GM12878 (cell line): ENCODE results near the gene RCAN1. TPM values are rescaled to one million over a fixed set of nuclear protein-coding genes. Genes with fewer than 3 reads are reported as not detected.

Experiments
- MYC ChIP-seq: IDR thresholded peaks from 2 replicates; pipeline ENCODE4 v1.6.1; 2011; ENCODE audit warnings: mild to moderate bottlenecking, low read length, moderate library complexity, inconsistent platforms; ENCODE audit not compliant: insufficient read depth, insufficient replicate concordance, insufficient read length, severe bottlenecking
- NFIC ChIP-seq: IDR thresholded peaks from 2 replicates; pipeline ENCODE4 v1.6.1; 2012; ENCODE audit warnings: low read depth, mild to moderate bottlenecking, inconsistent platforms, low read length, moderate library complexity
- PML ChIP-seq: IDR thresholded peaks from 2 replicates; pipeline ENCODE4 v1.6.1; 2012; ENCODE audit warnings: low read length, inconsistent platforms
- POLR2AphosphoS5 ChIP-seq: IDR thresholded peaks from 2 replicates; pipeline ENCODE4 v1.6.1; 2011; ENCODE audit warnings: mild to moderate bottlenecking, low read length, inconsistent platforms
- RB1 ChIP-seq: fragments of 450-650 bp; formaldehyde crosslinking; IDR thresholded peaks from 2 replicates; pipeline ENCODE4 v1.6.1; 2017; ENCODE audit warnings: mild to moderate bottlenecking, borderline replicate concordance
- RBBP5 ChIP-seq: fragments of 200-600 bp; sonication (generic); conservative IDR thresholded peaks from 2 replicates; pipeline ENCODE4 v1.6.1; 2016
- TBL1XR1 ChIP-seq: IDR thresholded peaks from 2 replicates; pipeline ENCODE4 v1.6.1; 2012; ENCODE audit warnings: low read depth, low read length, improper control_type of control experiment
- polyA plus RNA-seq, 11 experiments: library from polyadenylated mRNA; depleted of rRNA in 4 of 11; unstranded in 6 of 11; stranded (reverse) in 5 of 11; fragments of >200 nt; fragmentation: Nextera tagmentation in 4 of 11; fragmentation: Illumina TruSeq in 1 of 11; extraction: Ambion mirVana in 4 of 11; extraction: Trizol in 1 of 11; gene quantifications; 1 replicate in 1 of 11; 2 replicates in 10 of 11; pipeline versions ENCODE4 v1.2.1 to v1.2.3, GENCODE V29; 2011 to 2016; ENCODE audit warnings: inconsistent platforms in 2 of 11, missing spikeins in 2 of 11, low read depth in 1 of 11
- total RNA-seq, 4 experiments: library from RNA; depleted of rRNA in 3 of 4; stranded (reverse); fragments of >200 nt in 3 of 4; fragmentation: Illumina TruSeq in 1 of 4; extraction: Trizol in 1 of 4; gene quantifications; 2 replicates each; pipeline versions ENCODE4 v1.2.1 to v1.2.3, GENCODE V29; 2013 to 2021
- TF ChIP-seq, protein P1 (sequence below): fragments of 450-650 bp; formaldehyde crosslinking; IDR thresholded peaks from 2 replicates; pipeline ENCODE4 v1.4.0; 2020; ENCODE audit warnings: mild to moderate bottlenecking, moderate library complexity
- TF ChIP-seq, protein P2 (sequence below): IDR thresholded peaks from 2 replicates; pipeline ENCODE4 v1.6.1; 2012; ENCODE audit warnings: mild to moderate bottlenecking, low read depth, low read length
- TF ChIP-seq, protein P3 (sequence below): fragments of 450-650 bp; IDR thresholded peaks from 2 replicates; pipeline ENCODE4 v1.6.1; 2017; ENCODE audit warnings: antibody characterized with exemption, mild to moderate bottlenecking, moderate library complexity
- TF ChIP-seq, protein P4 (sequence below): fragments of 450-650 bp; IDR thresholded peaks from 2 replicates; pipeline ENCODE4 v1.6.1; 2016; ENCODE audit warnings: mild to moderate bottlenecking
- TF ChIP-seq, protein P5 (sequence below): fragments of 450-650 bp; IDR thresholded peaks from 2 replicates; pipeline ENCODE4 v1.6.1; 2017; ENCODE audit warnings: mild to moderate bottlenecking, moderate library complexity

The RCAN1 gene
- total and polyA plus RNA-seq, 10 of the 15 experiments (the other 5 are each of a cell fraction or from before 2014, with no cell fraction given) = 2.8 to 12.9 (median 10.5) TPM

DNA sequence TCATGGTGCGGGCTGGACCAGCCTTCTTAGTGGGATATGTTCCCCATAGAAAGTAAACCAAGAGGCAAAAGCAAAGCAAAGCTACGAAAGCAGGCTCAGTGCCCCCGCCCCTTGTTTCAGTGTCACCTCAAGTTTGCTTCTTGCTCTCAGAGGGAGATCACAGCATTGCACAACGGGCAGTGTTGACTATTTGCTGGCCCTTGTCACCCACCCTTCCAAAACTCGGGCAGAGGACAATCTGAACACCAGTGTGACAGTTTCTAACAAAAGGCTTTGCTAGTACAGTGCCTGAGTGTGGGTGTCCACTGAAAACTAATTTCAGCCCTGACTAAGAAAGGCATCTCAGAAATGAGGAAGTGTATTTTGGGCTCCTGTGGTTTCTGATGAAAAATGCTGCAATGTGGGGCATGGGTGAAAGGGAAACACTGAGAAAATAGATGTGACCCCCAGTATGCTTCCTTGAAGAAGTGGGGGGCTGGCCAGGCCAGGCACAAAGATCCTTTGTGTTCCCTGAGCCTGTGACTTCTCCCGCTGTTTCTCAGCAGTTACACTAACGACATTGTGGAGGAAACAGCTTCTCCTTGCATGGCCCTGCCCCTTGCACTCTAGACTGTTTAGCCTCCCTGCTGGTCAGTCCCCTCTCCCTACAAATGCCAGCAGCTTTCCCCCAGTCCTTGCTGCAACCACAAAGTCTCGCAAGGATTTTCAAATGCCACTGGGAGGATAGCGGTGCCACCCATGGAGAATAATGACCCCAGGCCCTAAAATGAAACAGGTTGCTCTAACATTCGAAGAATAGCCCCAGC lies 69.6 kb downstream of the RCAN1 start (continued):
- TF ChIP-seq, protein P1, sequence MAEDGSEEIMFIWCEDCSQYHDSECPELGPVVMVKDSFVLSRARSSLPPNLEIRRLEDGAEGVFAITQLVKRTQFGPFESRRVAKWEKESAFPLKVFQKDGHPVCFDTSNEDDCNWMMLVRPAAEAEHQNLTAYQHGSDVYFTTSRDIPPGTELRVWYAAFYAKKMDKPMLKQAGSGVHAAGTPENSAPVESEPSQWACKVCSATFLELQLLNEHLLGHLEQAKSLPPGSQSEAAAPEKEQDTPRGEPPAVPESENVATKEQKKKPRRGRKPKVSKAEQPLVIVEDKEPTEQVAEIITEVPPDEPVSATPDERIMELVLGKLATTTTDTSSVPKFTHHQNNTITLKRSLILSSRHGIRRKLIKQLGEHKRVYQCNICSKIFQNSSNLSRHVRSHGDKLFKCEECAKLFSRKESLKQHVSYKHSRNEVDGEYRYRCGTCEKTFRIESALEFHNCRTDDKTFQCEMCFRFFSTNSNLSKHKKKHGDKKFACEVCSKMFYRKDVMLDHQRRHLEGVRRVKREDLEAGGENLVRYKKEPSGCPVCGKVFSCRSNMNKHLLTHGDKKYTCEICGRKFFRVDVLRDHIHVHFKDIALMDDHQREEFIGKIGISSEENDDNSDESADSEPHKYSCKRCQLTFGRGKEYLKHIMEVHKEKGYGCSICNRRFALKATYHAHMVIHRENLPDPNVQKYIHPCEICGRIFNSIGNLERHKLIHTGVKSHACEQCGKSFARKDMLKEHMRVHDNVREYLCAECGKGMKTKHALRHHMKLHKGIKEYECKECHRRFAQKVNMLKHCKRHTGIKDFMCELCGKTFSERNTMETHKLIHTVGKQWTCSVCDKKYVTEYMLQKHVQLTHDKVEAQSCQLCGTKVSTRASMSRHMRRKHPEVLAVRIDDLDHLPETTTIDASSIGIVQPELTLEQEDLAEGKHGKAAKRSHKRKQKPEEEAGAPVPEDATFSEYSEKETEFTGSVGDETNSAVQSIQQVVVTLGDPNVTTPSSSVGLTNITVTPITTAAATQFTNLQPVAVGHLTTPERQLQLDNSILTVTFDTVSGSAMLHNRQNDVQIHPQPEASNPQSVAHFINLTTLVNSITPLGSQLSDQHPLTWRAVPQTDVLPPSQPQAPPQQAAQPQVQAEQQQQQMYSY (CRISPR knock-in tag) = no peak
- no peak for TF ChIP-seq RBBP5
- TF ChIP-seq, protein P2, sequence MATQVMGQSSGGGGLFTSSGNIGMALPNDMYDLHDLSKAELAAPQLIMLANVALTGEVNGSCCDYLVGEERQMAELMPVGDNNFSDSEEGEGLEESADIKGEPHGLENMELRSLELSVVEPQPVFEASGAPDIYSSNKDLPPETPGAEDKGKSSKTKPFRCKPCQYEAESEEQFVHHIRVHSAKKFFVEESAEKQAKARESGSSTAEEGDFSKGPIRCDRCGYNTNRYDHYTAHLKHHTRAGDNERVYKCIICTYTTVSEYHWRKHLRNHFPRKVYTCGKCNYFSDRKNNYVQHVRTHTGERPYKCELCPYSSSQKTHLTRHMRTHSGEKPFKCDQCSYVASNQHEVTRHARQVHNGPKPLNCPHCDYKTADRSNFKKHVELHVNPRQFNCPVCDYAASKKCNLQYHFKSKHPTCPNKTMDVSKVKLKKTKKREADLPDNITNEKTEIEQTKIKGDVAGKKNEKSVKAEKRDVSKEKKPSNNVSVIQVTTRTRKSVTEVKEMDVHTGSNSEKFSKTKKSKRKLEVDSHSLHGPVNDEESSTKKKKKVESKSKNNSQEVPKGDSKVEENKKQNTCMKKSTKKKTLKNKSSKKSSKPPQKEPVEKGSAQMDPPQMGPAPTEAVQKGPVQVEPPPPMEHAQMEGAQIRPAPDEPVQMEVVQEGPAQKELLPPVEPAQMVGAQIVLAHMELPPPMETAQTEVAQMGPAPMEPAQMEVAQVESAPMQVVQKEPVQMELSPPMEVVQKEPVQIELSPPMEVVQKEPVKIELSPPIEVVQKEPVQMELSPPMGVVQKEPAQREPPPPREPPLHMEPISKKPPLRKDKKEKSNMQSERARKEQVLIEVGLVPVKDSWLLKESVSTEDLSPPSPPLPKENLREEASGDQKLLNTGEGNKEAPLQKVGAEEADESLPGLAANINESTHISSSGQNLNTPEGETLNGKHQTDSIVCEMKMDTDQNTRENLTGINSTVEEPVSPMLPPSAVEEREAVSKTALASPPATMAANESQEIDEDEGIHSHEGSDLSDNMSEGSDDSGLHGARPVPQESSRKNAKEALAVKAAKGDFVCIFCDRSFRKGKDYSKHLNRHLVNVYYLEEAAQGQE = no peak
- TF ChIP-seq, protein P3, sequence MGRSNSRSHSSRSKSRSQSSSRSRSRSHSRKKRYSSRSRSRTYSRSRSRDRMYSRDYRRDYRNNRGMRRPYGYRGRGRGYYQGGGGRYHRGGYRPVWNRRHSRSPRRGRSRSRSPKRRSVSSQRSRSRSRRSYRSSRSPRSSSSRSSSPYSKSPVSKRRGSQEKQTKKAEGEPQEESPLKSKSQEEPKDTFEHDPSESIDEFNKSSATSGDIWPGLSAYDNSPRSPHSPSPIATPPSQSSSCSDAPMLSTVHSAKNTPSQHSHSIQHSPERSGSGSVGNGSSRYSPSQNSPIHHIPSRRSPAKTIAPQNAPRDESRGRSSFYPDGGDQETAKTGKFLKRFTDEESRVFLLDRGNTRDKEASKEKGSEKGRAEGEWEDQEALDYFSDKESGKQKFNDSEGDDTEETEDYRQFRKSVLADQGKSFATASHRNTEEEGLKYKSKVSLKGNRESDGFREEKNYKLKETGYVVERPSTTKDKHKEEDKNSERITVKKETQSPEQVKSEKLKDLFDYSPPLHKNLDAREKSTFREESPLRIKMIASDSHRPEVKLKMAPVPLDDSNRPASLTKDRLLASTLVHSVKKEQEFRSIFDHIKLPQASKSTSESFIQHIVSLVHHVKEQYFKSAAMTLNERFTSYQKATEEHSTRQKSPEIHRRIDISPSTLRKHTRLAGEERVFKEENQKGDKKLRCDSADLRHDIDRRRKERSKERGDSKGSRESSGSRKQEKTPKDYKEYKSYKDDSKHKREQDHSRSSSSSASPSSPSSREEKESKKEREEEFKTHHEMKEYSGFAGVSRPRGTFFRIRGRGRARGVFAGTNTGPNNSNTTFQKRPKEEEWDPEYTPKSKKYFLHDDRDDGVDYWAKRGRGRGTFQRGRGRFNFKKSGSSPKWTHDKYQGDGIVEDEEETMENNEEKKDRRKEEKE = no peak
- TF ChIP-seq TBL1XR1 = no peak
- no peak for TF ChIP-seq MYC
- no peak for TF ChIP-seq RB1
- TF ChIP-seq POLR2AphosphoS5 = peak; percentile 77
- TF ChIP-seq, protein P4, sequence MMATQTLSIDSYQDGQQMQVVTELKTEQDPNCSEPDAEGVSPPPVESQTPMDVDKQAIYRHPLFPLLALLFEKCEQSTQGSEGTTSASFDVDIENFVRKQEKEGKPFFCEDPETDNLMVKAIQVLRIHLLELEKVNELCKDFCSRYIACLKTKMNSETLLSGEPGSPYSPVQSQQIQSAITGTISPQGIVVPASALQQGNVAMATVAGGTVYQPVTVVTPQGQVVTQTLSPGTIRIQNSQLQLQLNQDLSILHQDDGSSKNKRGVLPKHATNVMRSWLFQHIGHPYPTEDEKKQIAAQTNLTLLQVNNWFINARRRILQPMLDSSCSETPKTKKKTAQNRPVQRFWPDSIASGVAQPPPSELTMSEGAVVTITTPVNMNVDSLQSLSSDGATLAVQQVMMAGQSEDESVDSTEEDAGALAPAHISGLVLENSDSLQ = peak; percentile 34; the same call in 1 of the 2 replicates
- TF ChIP-seq, protein P5, sequence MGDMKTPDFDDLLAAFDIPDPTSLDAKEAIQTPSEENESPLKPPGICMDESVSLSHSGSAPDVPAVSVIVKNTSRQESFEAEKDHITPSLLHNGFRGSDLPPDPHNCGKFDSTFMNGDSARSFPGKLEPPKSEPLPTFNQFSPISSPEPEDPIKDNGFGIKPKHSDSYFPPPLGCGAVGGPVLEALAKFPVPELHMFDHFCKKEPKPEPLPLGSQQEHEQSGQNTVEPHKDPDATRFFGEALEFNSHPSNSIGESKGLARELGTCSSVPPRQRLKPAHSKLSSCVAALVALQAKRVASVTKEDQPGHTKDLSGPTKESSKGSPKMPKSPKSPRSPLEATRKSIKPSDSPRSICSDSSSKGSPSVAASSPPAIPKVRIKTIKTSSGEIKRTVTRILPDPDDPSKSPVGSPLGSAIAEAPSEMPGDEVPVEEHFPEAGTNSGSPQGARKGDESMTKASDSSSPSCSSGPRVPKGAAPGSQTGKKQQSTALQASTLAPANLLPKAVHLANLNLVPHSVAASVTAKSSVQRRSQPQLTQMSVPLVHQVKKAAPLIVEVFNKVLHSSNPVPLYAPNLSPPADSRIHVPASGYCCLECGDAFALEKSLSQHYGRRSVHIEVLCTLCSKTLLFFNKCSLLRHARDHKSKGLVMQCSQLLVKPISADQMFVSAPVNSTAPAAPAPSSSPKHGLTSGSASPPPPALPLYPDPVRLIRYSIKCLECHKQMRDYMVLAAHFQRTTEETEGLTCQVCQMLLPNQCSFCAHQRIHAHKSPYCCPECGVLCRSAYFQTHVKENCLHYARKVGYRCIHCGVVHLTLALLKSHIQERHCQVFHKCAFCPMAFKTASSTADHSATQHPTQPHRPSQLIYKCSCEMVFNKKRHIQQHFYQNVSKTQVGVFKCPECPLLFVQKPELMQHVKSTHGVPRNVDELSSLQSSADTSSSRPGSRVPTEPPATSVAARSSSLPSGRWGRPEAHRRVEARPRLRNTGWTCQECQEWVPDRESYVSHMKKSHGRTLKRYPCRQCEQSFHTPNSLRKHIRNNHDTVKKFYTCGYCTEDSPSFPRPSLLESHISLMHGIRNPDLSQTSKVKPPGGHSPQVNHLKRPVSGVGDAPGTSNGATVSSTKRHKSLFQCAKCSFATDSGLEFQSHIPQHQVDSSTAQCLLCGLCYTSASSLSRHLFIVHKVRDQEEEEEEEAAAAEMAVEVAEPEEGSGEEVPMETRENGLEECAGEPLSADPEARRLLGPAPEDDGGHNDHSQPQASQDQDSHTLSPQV = no peak
- TF ChIP-seq NFIC = peak; percentile 92
- TF ChIP-seq PML = peak; percentile 69
